Adipose tissue (tissue), 3 donors: Measurements from ENCODE around the gene ASPRV1. TPM values are rescaled to one million over a fixed set of nuclear protein-coding genes. Genes with fewer than 3 reads are reported as not detected.

Source experiments
- H3K27ac ChIP-seq: one replicate; pipeline ENCODE4 v1.5.1; 2013; ENCODE audit warnings: low read depth, low read length
- WGBS, 3 donors: extraction: QIAGEN DNeasy Blood & Tissue Kit; methylation state at CpG; one replicate each; pipeline ENCODE4 v1.1.7; 2013; 5-methylcytosine and 5-hydroxymethylcytosine counted together
- polyA plus RNA-seq, 3 donors: library from polyadenylated mRNA; stranded (reverse); fragments of 200-250 nt; gene quantifications; one replicate each; pipeline ENCODE4 v1.2.3, GENCODE V29; 2013
- donor health status: healthy with polysubstance abuse.
- donor health status: Bipolar disorder and iron deficiency.
- donor health status: healthy.

Gene ASPRV1
- polyA plus RNA-seq, 3 donors: 0.40 to 2.4 (median 1.2) TPM

DNA sequence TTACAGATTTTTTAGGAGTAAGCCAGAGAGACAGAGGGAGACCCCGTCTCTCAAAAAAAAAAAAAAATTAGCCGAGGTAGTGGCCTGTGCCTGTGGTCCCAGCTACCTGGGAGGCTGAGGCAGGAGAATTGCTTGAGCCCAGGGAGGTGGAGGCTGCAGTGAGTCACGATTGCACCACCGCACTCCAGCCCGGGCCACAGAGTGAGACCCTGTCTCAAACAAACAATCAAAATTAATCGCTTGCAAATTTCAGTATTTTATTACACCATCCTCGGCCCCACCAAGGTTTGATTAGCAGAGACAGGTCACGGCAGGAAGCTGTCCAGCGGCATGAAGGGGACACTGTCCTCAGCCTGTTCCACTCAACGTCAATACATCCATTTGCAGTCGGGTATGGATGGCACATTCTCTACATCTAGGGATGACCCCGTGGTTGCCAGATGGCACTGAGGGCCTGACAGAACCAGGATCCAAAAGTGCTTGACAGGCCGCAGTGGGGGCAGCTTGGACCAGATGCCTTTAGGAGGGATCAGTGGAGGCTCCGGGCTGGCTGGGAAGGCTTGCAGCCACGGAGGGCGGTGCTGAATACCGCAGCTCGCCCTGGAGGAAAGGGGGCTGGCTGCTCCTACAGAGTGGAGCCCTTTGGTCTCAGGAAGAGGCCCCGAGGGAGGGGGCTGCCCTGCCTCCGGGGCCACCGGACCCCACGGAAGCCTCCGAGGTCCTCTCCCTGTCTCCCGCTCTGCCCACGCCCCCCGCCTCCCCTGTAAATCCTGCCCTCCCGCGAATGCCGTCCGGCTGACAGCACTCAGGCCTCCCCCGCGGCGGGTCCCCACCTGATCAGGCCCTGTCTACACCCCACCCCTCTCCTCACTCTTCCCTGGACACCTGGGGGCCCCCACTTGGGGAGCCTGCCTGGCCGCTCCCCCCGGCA lies 13.1 kb downstream of the ASPRV1 start:
- no peak overlapping the region for H3K27ac ChIP-seq

DNA sequence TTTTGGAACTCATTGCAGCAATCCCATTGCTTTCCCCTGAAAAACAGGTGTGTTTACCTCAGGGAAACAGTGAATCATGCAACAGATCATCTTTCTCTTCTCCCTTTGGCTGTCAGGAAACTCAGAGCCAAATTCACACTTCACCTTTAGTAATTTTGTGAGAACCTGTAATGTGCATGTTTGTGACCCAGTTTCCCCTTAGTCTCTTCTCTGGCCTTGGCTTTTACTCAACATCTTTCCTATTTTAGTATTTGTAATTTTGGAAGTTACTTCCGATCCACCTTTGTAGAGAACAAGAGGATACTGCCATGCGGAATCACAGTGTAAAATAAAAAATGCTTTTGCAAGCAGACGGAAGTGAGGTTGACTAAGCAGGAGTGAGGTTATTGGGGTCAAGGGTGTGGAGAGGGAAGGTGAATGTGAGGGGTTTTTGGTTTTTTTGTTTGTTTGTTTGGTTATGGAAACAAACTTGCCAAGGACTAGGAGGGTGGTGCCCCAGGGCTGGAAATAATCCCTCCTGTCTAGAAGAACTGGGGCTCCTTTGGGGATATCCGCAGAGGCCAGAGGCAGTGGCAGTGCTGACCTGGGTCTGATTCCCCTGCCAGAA lies 14.0 kb downstream of the ASPRV1 start:
- WGBS, 3 donors: 68 to 93% (median 69%) methylated on average over 4 of the region's 4 CpGs
- H3K27ac ChIP-seq: peak overlapping the region; percentile 54

More for the DNA sequence above, 13.1 kb downstream of the ASPRV1 start:
- WGBS, 3 donors: 45 to 54% (median 46%) methylated on average over 33 to 35 of the region's 35 CpGs

DNA sequence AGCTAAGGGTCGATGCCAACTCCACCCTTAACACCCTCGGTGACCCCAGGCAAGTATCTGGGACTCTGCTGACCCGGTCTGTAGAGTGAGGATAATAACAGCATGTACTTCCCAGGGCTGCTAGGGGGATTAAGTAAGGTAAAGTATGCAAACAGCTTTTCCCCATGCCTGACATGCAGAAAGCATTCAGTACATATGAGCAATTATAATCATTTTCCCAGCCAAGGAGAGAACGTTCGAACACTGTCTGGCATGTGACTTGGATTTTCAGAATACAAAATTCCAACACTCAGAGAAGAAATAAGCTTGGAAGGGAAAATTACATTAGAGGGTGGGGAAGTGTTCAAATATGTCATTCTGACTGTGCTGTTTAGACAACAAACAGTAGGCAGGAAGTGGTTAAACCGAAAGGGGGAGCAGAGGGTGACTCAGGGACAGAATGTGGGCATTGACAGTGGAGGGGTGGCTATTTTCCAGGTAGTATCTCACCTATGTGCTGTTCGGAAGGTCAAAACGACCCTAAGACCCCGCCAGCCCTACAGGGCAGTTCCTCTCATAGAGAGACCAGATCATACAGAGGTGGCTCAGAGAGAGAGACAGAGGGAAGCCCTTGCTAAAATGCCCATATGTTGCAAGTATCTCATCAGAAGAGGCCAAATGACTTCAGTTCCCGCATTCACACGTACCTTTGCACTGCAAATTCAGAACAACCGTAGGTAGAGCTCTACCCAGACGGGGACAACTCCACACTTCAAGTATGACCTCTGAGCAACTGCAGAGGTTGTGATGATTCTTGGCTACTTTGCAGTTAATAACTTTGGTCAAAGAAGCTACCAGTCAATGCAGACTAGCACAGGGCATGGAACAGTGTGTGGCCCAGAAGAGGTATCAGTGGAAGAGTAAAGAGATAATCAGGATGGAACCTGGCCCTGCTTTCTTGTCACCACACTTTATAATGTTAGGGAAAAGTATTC lies 14.8 kb downstream of the ASPRV1 start:
- H3K27ac ChIP-seq: peak overlapping the region; percentile 60

DNA sequence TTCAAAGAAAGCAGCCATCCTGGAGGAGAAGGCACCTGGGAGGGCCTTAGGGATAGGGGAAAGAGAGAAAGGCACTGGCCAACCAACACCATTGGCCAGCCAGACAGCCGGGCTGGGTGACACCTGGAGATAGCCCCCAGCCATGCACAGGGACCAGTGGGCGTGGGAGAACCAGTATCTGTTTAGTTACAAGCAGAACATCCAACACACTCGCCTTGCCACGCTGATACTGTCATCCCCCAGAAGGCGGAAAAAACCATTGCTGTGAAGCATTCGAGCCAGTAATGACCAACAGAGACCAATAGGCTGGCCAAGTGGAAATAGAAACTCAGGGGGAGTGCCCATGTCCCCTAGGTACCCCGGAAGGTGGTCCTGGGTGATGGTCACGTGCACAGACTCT lies 15.5 kb downstream of the ASPRV1 start:
- peak overlapping the region; percentile 60 for H3K27ac ChIP-seq
- 84 to 86% (median 85%) methylated on average over 8 of the region's 8 CpGs for WGBS, 3 donors

More for the DNA sequence above, 14.8 kb downstream of the ASPRV1 start:
- WGBS, 3 donors: 55 to 60% (median 56%) methylated on average over 13 of the region's 13 CpGs

DNA sequence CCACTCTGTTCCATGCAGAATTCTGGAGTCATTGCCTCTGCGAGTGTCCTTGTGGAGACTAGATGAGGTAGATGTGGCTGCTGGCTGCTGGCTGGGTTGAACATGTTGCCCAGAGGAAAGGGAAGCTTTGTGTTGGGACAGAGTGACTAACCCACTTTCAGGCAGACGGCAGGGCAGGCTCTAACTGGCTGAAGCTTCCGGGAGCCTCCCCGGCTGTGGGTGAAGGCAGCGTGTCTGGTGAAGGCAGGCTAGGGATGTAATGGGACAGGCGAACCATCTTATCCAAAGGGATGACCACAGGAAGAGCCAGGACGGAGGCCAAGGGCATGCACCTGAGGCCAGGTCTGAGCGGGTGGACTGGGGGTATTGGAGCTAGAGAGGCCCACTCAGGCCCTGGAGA lies 16.0 kb downstream of the ASPRV1 start:
- WGBS, 3 donors: 66 to 91% (median 71%) methylated on average over 8 of the region's 8 CpGs
- H3K27ac ChIP-seq: no peak overlapping the region

DNA sequence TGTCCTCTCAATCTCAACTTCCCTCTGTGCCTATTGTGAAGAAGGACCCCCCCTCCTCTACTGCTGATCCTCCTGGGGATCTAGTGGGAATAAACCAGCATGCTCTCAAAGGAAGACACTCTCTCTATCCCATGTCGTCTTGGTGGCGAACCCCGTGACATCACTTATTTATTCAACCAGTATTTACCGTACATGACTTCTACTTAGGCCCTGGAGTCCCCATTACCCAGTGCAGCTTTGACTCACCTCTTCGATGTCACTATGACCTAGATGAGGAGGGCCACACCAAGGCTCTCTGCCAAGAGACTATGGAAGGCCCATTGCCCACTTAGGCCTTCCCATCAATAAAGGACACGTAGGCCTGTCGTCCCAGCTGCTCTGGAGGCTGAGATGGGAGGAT lies 16.7 kb downstream of the ASPRV1 start:
- 93 to 97% (median 93%) methylated on average over 7 of the region's 7 CpGs for WGBS, 3 donors
- H3K27ac ChIP-seq: no peak overlapping the region

DNA sequence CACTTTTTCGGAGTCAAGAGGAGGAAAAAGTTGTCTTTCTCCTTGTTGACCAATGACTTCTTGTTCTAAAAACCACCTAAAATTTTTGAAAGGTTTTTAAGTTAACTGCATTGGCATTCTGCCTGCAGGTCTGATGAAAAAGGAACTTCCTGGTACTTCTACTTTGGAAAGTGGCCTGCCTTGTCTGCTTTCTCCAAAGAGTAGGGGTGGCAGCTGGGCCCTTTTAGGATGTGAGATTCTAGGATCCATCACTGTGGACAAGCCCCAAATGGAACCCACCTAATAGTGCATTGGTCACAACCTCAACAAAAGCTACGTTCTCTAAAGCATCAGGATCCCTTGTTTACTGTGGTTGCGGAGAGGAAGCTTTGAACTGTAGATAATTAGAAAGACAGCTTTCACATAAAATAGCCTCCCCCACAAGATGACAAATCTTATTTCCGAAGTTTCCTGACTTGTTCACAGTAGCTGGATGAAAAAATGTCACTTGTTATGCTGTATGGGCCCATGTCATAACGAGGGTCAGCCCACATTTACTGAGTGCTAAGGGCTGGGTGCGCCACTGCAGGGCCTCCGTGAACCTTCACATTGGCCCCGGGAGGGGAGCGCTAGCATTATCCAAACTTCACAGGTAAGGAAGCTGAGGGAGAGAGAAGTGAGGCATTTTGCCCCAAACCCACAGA lies 17.4 kb downstream of the ASPRV1 start:
- WGBS, 3 donors: 56 to 83% (median 64%) methylated on average over 9 of the region's 9 CpGs
- no peak overlapping the region for H3K27ac ChIP-seq

DNA sequence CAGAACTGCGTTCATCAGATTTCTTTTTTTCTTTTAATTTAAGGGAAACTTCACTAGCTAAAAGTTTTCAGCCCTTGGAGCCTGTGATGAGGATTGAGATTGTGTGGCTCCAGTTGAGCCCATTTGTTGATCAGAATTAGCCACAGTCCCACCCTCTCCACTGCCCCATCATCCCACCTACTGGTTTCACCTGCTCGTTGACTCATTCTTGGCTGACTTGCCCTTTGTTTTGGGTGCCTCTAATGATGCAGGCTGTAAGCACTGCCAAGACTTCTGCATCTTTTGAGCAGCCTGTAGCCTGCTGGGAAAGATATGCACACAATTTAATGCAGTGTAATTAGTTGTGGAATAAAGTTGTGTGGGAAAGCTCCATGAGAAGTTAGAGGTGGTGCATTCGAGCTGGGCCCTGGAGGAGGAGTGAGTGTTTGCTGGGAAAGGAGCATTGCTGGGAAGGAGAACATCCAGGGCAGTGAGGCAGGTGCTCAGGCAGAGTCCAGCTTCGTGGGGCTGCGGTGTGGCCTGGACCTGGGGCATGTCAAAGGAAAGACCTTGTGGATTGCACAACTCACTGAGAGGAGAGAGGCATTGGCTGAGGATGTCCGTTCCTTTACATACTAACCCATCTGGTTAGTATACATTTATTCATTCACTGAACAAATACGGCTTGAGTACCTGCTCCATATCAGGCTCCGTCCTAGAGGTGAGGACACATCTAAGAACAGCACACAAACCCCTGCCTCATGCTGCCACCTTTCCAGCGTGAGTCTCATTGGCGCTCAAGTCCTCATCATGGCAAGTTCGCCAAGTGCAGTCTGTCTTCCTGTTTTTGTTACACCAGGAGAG lies 18.2 kb downstream of the ASPRV1 start:
- no peak overlapping the region for H3K27ac ChIP-seq
- 75 to 89% (median 78%) methylated on average over 11 of the region's 11 CpGs for WGBS, 3 donors

GRCh38 chr2:69940691-69941090 lies 20.7 kb downstream of the ASPRV1 start:
- no peak overlapping the region for H3K27ac ChIP-seq
- WGBS, 3 donors: 94 to 96% (median 95%) methylated on average over 8 of the region's 8 CpGs

DNA sequence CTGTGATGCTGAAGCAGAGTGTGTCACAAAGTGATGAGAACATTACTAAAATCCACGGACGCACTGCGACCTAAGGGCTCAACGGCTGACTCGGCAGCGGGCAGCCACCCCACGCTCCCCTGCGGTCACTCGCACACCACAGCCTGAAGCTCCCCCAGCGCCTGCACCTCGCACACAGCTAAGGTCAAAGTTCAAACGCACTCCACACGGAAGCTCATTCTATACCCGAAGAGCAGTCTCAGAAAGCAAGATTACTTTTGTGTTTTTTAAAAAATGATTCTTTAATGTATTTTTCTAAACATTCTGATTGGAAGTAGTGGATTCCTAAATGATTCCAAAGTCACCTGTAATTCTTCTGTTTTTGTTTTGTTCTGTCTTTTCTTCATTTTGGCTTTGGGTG lies 21.7 kb downstream of the ASPRV1 start:
- WGBS, 3 donors: 82 to 90% (median 88%) methylated on average over 14 of the region's 14 CpGs
- H3K27ac ChIP-seq: no peak overlapping the region

DNA sequence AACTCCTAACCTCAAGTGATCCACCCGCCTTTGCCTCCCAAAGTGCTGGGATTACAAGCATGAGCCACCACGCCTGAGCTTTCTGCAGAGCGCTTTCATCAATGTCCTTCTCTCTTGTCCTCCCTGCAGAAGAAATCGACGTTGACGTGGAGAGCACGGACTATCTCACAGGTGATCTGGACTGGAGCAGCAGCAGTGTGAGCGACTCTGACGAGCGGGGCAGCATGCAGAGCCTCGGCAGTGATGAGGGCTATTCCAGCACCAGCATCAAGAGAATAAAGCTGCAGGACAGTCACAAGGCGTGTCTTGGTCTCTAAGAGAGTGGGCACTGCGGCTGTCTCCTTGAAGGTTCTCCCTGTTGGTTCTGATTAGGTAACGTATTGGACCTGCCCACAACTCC lies 23.5 kb downstream of the ASPRV1 start:
- 92 to 95% (median 94%) methylated on average over 14 of the region's 14 CpGs for WGBS, 3 donors

GRCh38 chr2:69936906-69937305 lies 24.5 kb downstream of the ASPRV1 start:
- no peak overlapping the region for H3K27ac ChIP-seq
- WGBS, 3 donors: 59 to 86% (median 73%) methylated on average over 11 of the region's 11 CpGs

More for the DNA sequence above, 23.5 kb downstream of the ASPRV1 start:
- H3K27ac ChIP-seq: no peak overlapping the region

- WGBS, 3 donors: 97 to 99% (median 97%) methylated on average over 5 of the region's 5 CpGs
- H3K27ac ChIP-seq: no peak overlapping the region
These were observed 26.4 kb downstream of the ASPRV1 start for GRCh38 chr2:69935011-69935410.

DNA sequence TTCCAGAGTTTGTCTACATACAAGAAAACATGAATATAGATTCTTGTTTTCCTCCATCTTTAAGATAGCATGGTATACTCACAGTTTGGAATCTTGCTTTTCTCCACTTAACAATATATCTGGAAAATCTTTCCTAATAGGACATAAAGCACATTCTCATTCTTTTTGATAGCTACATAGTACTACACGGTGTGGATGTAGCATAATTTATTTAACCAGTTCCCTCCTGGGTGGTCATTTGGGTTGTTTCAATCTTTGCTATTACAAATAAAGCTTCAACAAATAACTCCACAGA lies 26.9 kb downstream of the ASPRV1 start:
- WGBS, 3 donors: 51 to 58% (median 56%) methylated on average over 1 of the region's 1 CpG
- H3K27ac ChIP-seq: no peak overlapping the region

DNA sequence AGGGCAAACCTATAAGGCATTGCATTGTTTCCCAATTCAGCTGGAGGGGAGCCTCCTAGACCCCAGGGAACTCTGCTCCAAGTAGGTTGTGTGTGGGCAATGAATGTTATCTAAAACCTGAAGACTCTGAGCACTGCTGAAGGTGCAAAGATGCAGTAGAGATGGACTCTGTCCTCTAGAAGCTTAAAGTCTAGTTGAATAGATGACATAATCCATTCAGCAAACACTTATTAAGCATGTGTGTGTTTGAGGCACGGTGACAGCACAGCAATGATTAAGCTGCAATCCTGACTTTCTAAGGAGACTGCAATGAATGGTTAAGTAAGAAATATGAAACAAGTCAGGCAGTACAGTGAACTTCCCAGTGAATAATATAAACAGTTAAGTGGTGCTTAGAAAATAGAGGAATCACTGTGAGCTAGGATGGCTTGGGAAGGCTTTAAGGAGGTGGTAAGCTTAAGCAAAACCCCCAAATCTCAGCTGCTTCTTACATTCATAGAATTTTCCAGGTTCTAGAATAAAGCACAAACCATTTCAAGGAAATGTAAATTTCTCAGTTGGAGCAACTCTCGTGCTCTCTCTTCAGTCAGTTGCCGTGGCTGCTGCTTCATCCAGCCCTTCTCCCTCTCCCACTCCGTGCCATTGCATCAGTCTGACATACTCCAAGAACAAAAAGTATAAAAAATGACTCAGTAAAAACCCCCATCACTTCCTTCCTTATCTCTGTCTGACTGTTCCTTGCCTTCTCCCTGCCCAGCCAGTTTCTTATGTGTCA lies 27.4 kb downstream of the ASPRV1 start:
- 28 to 69% (median 30%) methylated on average over 4 of the region's 4 CpGs for WGBS, 3 donors
- no peak overlapping the region for H3K27ac ChIP-seq

DNA sequence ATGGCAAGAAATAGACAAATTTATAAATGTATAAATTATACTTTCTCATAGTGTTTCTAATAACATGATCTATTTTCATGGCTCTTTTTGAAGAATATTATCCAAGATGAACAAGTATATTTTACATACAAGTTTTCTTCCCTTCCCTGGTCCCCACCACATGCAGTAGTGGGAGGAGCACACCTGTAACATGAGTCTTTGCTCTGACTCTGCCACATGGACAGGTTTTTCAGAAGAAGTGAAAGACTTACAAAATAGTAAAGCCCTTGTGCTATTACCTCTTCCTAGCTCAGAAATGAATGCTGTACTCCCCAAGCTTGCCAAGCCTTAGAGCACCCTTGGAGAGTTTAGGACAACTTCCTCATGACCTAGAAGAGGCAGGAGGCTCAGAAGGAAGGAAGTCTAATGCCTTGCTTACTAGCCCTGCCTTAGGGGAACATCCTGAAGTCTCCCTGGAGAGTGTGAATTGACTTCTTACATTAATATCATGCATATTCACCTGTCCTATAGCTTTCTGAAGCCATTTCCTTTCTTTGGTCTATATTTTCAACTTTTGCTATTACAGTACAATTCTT lies 28.1 kb downstream of the ASPRV1 start:
- H3K27ac ChIP-seq: peak overlapping the region; percentile 24

- 64 to 86% (median 74%) methylated on average over 1 of the region's 1 CpG for WGBS, 3 donors
- no peak overlapping the region for H3K27ac ChIP-seq
These were observed 28.9 kb downstream of the ASPRV1 start for GRCh38 chr2:69932596-69932922.
